HG03342 (cell line): ENCODE measurements around the gene CEBPA.
"Not testable (repeated sequence)": the region's sequence is repeated elsewhere in the genome, so short reads cannot be mapped to it uniquely, and the experiment has no call there.

ENCODE experiments used
- ATAC-seq: cut with Tn5 transposase; IDR thresholded peaks from one replicate; pipeline ENCODE4 v1.9.1; 2021; ENCODE audit warnings: mild to moderate bottlenecking, moderate library complexity; ENCODE audit not compliant: unreplicated experiment

Gene CEBPA

DNA sequence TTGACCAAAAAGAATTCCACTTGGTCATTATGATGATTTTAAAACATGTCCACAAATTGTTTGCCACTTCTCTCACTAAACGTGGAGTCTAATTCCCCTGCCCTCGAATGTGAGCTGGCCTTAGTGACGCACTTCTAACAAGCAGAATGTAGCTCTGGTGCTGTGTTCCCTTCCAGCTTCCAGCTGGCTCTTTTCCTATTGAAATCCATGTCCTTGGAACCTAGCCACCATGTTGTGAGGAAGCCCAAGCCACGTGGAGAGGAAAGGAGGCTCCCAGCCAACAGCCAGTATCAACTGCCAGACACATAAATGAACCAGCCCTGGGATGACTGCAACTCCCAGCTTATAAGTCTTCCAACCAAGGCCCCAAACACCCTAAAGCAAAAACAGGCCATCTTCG lies 23.6 kb upstream of the CEBPA start:
- ATAC-seq: no peak

GRCh38 chr19:33324628-33325027 lies 22.3 kb upstream of the CEBPA start:
- no peak for ATAC-seq

DNA sequence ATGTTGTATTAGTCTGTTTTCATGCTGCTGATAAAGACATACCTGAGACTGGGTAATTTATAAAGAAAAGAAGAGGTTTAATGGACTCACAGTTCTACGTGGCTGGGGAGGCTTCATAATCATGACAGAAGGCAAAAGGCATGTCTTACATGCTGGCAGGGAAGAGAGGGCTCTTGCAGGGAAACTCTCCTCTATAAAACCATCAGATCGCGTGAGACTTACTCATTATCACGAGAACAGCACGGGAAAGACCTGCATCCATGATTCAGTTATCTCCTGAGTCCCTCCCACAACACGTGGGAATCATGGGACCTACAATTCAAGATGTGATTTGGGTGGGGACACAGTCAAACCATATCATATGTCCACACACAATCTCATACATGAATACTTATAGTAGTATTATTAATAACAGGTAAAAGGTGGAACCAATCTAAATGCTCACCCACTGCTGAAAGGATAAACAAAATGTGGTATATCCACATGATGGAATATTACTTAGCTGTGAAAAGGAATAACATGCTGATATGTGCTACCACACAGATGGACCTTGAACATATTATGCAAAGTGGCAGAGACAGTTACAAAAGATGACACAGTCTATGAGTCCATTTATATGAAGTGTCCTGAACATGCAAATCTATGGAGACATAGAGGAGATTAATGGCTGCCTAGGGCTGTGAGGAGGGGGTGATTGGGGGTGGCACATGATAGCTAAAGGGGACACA lies 20.9 kb upstream of the CEBPA start:
- no peak for ATAC-seq

- ATAC-seq: no peak
These were observed 18.3 kb upstream of the CEBPA start for GRCh38 chr19:33320636-33321035.

DNA sequence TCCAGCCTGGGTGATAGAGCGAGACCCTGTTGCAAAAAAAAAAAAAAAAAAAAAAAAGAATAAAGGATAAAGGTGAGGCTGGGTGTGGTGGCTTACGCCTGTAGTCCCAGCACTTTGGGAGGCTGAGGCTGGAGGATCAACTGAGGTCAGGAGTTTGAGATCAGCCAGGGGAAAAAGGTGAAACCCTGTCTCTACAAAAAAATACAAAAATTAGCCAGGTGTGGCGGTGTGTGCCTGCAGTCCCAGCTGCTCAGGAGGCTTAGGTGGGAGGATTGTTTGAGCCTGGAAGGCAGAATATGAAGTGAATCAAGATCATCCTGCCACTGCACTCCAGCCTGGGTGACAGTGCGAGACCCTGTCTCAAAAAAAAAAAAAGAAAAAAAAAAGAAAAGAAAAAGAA lies 15.7 kb upstream of the CEBPA start:
- ATAC-seq: not testable (repeated sequence)

GRCh38 chr19:33317517-33317916 lies 15.2 kb upstream of the CEBPA start:
- ATAC-seq: no peak

- ATAC-seq: no peak
These were observed 14.4 kb upstream of the CEBPA start for GRCh38 chr19:33316541-33317264.

GRCh38 chr19:33312808-33313207 lies 10.5 kb upstream of the CEBPA start:
- ATAC-seq: not testable (repeated sequence)

GRCh38 chr19:33312065-33312464 lies 9.7 kb upstream of the CEBPA start:
- no peak for ATAC-seq

- no peak for ATAC-seq
These were observed 9.0 kb upstream of the CEBPA start for GRCh38 chr19:33311326-33311682.

DNA sequence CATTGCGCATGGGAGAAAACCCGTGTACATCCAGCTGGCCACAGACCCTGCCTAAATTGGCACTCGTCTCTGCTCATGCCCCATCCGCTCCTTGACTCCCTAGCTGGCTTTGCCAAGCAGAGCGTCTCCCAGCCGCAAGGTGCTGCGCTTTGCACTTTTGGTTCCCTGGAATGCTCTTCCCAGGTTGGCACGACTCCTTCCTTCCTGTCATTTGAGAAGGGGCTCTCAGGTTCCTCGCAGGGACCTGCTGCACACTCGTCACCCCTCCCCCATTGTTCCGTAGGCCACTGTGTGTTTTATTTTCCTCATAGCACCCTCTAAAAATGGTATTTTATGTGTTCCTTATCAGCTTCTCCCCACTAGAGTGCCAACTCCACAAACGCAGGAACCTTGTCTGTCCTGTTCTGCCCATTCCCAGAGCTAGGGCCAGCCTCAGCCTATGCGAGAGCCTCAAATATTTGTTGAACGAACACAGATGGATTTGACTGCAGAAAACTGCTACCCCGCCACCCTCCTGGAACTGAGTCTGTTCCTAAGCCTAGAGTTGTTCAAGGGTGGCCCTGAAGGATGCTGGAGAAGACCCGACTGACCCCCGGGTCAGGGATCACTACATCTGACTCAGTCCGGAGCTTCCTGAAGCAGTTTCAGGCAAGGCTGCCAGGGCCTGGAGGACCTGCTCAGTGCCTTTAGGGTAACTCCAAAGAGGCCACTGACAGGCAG lies 8.4 kb upstream of the CEBPA start:
- no peak for ATAC-seq

DNA sequence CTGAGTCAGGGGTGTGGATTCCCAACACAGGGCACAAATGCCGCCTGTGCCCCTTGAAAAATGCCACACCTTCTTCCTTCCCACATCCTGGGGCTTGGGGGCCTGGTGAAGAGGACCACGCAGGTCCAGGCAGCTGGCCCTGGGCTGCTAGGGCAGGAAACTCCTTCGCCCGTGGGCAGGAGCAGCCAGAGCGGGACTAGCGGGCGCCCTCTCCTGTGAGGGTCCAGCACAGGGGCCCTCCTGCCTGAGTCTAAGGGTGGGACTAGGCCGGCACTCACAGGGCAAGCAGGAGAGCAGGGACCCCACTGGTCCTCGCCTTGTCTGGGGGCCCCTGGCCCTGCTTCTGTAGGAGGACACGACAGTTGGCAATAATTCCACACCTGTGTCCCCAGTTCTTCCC lies 7.5 kb upstream of the CEBPA start:
- no peak for ATAC-seq

DNA sequence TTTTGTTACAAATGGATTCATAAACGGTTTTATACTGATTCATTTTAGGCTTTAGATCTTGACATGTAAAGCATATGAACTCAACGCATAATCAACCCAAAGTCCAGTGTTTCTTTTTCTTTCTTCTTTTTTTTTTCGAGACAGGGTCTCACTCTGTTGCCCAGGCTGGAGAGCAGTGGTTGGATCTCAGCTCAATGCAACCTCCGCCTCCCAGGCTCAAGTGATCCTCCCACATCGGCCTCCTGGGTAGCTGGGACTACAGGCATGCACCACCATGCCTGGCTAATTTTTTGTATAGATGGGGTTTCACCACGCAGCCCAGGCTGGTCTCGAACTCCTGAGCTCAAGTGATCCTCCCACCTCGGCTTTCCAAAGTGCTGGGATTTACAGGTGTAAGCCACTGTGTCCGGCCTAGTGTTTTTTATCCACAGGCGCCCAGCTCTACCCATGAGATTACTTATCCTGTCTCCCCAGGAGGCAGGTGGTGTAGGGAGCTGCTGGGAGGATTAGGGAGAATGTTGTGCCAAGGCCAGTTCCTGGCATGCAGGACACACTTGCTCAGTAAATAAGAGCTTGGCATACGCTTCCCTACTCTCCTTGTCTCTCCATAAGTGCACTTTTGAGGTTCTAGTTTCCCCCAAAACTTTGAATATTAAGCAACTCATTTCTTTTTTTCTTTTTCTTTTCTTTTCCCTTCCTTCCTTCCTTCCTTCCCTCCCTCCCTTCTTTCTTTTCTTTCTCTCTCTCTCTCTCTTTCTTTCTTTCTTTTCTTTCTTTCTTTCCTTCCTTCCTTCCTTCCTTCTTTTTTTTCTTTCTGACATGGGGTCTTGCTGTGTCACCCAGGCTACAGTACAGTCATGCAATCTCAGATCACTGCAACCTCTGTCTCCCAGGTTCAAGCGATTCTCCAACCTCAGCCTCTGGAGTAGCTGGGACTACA lies 4.8 kb upstream of the CEBPA start:
- ATAC-seq: no peak

- no peak for ATAC-seq
These were observed 3.9 kb upstream of the CEBPA start for GRCh38 chr19:33306191-33306590.

DNA sequence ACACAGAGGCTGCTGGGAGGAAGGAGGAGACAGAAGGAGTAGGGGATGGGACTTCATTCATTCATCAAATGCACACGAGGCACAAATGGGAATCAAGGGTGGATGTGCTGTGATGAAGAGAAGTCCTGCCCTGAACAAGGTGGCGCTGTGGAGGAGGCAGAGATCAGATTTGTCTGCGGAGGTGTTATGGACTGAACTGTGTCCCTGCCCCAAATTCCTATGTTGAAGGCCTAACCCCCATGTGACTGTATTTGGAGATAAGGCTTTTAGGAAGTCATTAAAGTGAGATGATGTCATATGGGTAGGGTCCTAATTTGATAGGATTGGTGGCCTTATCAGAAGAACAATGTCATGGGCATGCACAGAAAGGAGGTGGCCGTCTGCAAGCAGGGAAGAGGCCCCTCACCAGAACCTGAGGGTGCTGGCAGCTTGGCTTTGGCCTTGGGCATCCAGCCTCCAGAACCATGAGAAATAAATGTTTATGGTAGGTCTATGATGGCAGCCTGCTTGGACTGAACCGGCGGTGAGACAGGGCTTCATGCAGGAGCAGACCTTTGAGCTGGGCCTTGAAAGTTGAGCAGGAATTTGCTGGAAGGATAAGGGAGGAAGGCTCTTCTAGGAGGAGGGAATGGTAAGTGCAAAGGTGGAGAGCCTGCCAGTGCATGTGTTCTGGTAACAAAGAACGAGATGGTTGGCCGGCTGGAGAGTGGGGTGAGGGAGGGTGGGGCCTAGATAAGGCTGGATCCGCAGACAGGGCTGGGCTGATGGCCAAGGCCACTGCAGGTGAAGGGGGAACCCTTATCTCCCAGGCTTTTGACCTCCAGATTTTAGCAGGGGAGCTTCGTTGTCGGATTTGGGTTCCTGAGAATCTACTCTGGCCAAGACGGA lies 2.7 kb upstream of the CEBPA start:
- no peak for ATAC-seq

DNA sequence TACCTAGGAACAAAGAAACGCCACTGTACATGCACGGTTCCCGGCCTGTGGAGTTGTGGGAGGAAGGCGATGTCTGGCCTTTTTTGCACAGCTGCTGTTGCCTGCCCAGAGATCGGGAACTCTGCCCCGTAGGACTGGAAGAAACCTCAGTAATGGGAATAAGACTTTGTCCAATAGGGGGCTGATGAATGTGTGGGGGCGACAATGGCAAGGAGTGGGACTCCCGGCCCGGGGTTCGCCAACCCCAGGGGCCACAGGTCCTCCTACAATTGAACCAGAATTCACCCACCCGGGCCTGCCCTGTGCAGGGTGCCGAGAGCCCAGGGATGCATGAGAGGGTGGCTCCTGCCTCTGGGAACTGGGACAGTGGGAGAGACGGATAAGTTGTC lies 2.0 kb upstream of the CEBPA start:
- ATAC-seq: no peak

- no peak for ATAC-seq
These were observed 1.5 kb upstream of the CEBPA start for GRCh38 chr19:33303791-33304345.

DNA sequence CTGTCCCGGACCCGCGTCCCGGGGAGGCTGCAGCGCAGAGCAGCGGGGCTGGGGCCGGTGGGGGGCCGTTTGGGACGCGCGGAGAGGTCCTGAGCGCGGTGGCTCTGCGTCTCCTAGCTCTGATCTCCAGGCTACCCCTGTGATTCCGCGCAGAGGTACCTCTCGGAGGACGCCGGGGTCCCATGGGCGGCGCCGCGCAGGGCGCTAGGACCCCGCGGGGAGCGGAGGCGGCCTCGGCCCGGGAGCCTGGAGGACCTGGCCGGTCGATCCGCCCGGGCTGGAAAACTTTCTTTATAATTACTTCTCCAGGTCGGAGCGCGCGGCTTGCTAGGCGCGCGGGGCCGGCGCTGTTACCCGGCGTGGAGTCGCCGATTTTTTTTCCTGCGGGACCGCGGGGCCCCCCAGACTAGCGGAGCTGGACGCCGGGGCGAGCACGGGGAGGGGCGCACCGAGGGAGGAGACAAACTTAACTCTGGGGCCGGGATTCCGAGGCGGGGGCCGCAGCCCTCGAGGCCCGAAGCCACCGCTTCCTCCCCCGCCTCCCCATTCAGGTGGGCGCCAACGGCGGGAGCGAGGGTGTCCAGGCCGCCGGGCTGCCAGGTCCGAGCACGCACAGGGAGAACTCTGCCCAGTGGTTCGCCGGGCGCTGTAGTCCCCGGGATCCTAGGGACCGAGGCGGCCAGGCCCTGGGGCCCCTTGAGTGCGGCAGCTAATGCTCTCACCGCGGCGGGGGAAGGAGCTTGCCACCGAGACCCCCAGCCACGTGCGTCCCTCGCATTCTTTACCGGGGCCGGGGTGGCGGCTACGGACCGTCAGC lies 848 bp upstream of the CEBPA start:
- ATAC-seq: peak; percentile 7

- ATAC-seq: no peak
These were observed 497 bp downstream of the CEBPA start for GRCh38 chr19:33301900-33302174.
